DOHH2 (cell line): Measurements from ENCODE around the gene ZNF385B.

Experiments used
- H3F3A ChIP-seq: fragments of 200-600 bp; sonication (generic), shearing (Covaris generic); 2 replicates; pipeline ENCODE4 v1.6.0; 2016; ENCODE audit warnings: antibody characterized with exemption, mild to moderate bottlenecking; ENCODE audit not compliant: control insufficient read depth, insufficient read depth
- H3K27ac ChIP-seq: fragments of 200-600 bp; sonication (generic); 2 replicates; pipeline ENCODE4 v1.5.1; 2014; ENCODE audit warnings: low read depth, mild to moderate bottlenecking, low read length, moderate library complexity
- H3K27me3 ChIP-seq: fragments of 200-600 bp; sonication (generic); 2 replicates; pipeline ENCODE4 v1.6.1; 2014; ENCODE audit warnings: mild to moderate bottlenecking, low read length, mixed read lengths; ENCODE audit not compliant: control insufficient read depth
- H3K36me3 ChIP-seq: fragments of 200-600 bp; sonication (generic); 2 replicates; pipeline ENCODE4 v1.6.1; 2014; ENCODE audit warnings: mild to moderate bottlenecking, low read length, moderate library complexity, mixed read lengths; ENCODE audit not compliant: control insufficient read depth
- H3K4me1 ChIP-seq: fragments of 200-600 bp; sonication (generic); 2 replicates; pipeline ENCODE4 v1.6.1; 2014; ENCODE audit warnings: mild to moderate bottlenecking, low read length, mixed read lengths; ENCODE audit not compliant: control insufficient read depth
- H3K4me2 ChIP-seq: fragments of 200-600 bp; sonication (generic); 2 replicates; pipeline ENCODE4 v1.6.0; 2014; ENCODE audit warnings: mild to moderate bottlenecking, low read length, moderate library complexity
- H3K4me3 ChIP-seq: fragments of 200-600 bp; sonication (generic); 2 replicates; pipeline ENCODE4 v1.5.1; 2014; ENCODE audit warnings: mild to moderate bottlenecking, low read length, mixed read lengths
- H3K79me2 ChIP-seq: fragments of 200-600 bp; sonication (generic); 2 replicates; pipeline ENCODE4 v1.6.1; 2014; ENCODE audit warnings: mild to moderate bottlenecking, low read length, mixed read lengths; ENCODE audit not compliant: control insufficient read depth
- H3K9me2 ChIP-seq: fragments of 200-600 bp; sonication (generic); replicated peaks from 2 replicates; pipeline ENCODE4 v1.6.1; 2014; ENCODE audit warnings: mild to moderate bottlenecking, low read length, mixed read lengths; ENCODE audit not compliant: control insufficient read depth
- H3K9me3 ChIP-seq: fragments of 200-600 bp; sonication (generic); 2 replicates; pipeline ENCODE4 v1.6.1; 2014; ENCODE audit warnings: antibody characterized with exemption, low read length, mixed read lengths; ENCODE audit not compliant: control insufficient read depth, insufficient read depth
- H4K20me1 ChIP-seq: fragments of 200-600 bp; sonication (generic); 2 replicates; pipeline ENCODE4 v1.6.0; 2014; ENCODE audit warnings: low read depth, mild to moderate bottlenecking, antibody characterized with exemption, low read length, moderate library complexity; ENCODE audit not compliant: control insufficient read depth, insufficient read depth
- EZH2phosphoT487 ChIP-seq: fragments of 200-600 bp; sonication (generic); IDR thresholded peaks from 2 replicates; pipeline ENCODE4 v1.6.1; 2017; ENCODE audit warnings: borderline replicate concordance, mild to moderate bottlenecking, antibody characterized with exemption, low read length, moderate library complexity, mixed read lengths
- TF ChIP-seq, protein P1 (sequence below): fragments of 200-600 bp; sonication (generic); IDR thresholded peaks from one replicate; pipeline ENCODE4 v1.5.1; 2014; ENCODE audit warnings: antibody characterized with exemption, mild to moderate bottlenecking, low read depth, low read length; ENCODE audit not compliant: poor library complexity, severe bottlenecking

Gene ZNF385B

DNA sequence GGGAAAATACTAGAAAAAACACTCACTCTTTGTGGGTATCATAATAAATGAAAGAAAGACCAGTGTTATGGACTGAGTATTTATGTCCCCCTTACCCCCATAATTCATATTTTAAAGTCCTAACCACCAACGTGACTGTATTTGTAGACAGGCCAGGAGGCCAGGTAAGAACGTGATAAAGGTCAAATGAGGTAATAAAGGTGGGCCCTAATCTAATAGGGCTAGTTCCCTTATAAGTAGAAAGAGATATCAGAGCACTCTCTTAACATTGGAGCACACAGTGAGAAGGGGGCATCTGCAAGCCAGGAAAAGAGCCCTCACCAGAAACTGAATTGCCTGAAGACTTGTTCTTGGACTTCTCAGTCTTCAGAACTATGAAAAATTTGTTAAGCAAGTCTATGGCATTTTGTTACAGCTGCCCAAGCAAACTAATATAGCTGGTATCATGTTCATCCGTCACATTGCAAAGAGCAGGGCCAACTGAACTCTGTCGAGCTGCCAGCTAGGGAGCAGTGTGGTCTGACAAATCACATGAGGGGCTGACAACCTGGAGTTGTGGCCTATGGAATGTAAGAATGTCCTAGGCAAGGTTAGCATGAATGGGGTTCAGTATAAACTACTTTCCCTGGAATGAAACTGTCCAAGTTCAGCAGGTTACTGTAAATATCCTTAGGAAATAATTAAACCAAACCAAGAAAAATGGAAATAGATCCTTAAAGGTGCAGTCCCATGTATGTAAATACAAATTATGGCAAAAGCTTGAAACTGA lies 280.9 kb downstream of the ZNF385B start:
- no peaks in the 10 kb centered on the region for H3F3A ChIP-seq
- no peaks in the 10 kb centered on the region for H3K4me1 ChIP-seq
- H3K36me3 ChIP-seq = no peaks in the 10 kb centered on the region
- H3K9me2 ChIP-seq = no peaks in the 10 kb centered on the region
- no peaks in the 10 kb centered on the region for H3K79me2 ChIP-seq
- no peaks in the 10 kb centered on the region for H3K27me3 ChIP-seq
- 0 out of 2 replicates have a peak, but pooled peaks cover 5% of the 10 kb centered on the region for H3K9me3 ChIP-seq
- H3K4me2 ChIP-seq = no peak overlapping the region
- no peaks in the 10 kb centered on the region for H4K20me1 ChIP-seq
- TF ChIP-seq EZH2phosphoT487 = no peak
- TF ChIP-seq, protein P1, sequence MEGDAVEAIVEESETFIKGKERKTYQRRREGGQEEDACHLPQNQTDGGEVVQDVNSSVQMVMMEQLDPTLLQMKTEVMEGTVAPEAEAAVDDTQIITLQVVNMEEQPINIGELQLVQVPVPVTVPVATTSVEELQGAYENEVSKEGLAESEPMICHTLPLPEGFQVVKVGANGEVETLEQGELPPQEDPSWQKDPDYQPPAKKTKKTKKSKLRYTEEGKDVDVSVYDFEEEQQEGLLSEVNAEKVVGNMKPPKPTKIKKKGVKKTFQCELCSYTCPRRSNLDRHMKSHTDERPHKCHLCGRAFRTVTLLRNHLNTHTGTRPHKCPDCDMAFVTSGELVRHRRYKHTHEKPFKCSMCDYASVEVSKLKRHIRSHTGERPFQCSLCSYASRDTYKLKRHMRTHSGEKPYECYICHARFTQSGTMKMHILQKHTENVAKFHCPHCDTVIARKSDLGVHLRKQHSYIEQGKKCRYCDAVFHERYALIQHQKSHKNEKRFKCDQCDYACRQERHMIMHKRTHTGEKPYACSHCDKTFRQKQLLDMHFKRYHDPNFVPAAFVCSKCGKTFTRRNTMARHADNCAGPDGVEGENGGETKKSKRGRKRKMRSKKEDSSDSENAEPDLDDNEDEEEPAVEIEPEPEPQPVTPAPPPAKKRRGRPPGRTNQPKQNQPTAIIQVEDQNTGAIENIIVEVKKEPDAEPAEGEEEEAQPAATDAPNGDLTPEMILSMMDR = no peak
- no peak overlapping the region for H3K27ac ChIP-seq
- H3K4me3 ChIP-seq = no peak overlapping the region

DNA sequence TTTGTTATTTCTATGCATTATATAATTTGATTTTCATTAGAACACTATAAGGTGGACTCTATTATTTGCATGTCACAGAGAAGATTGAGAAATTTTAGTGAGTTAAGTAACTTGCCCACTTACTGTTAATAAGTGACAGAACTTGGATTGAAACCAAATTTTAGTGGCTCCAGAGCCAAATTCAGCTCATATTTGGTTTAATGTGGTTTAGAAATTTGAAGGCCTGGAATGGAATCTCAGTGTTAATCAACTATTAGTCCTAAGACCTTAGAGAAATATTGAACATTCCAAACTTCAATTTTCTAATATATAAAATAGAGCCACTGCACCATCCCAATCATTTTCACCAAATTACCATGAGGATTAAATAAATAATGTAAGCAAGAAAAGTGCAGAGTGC lies 281.6 kb downstream of the ZNF385B start:
- Histone ChIP-seq H3K27me3 (no peaks in the 10 kb centered on the region), H3K4me1 (no peaks in the 10 kb centered on the region), H3K4me2 (no peak overlapping the region), H3F3A (no peaks in the 10 kb centered on the region), H4K20me1 (no peaks in the 10 kb centered on the region), H3K36me3 (no peaks in the 10 kb centered on the region), H3K9me3 (0 out of 2 replicates have a peak, but pooled peaks cover 5% of the 10 kb centered on the region), H3K79me2 (no peaks in the 10 kb centered on the region), H3K9me2 (no peaks in the 10 kb centered on the region), H3K27ac (no peak overlapping the region), H3K4me3 (no peak overlapping the region)
- TF ChIP-seq, protein P1 = no peak
- no peak for TF ChIP-seq EZH2phosphoT487

DNA sequence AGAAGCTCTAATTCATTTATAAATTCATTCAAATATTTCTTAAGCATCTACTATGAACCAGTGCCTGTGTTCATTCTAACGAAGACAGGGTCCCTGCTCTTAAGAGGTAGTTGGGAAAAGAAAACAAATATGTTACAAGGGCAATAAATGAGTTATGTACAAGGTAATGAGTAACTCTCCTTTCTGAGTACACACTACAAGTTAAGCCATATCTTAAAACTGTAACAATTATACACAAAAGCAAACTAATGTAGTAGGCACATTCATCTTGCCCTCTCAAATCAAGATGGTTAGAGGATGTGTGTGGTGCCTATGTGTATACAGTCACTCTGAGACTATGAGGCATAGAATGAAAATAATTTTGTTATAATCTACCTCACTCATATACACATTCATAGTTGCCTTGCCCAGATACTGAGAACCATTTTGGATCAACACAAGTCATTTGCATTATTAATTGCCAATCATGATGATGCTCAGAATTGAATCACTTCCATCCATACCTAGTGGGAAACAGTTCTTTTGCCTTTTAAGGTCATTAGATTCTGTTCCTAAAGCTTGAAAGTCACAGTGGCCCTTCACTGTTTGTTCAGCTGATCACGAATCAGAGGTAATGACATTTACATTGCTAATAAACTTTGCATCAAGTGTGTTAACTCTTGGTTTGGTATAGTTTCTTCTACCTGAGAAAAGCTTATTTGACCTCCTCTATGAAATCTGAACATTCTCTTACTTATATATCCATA lies 283.1 kb downstream of the ZNF385B start:
- H4K20me1 ChIP-seq = no peaks in the 10 kb centered on the region
- no peaks in the 10 kb centered on the region for H3K27me3 ChIP-seq
- no peaks in the 10 kb centered on the region for H3K9me2 ChIP-seq
- H3F3A ChIP-seq = no peaks in the 10 kb centered on the region
- H3K36me3 ChIP-seq = no peaks in the 10 kb centered on the region
- TF ChIP-seq EZH2phosphoT487 = no peak
- TF ChIP-seq, protein P1 = no peak
- no peaks in the 10 kb centered on the region for H3K79me2 ChIP-seq
- H3K4me2 ChIP-seq = no peak overlapping the region
- 0 out of 2 replicates have a peak, but pooled peaks cover 5% of the 10 kb centered on the region for H3K9me3 ChIP-seq
- H3K27ac ChIP-seq = no peak overlapping the region
- no peaks in the 10 kb centered on the region for H3K4me1 ChIP-seq
- H3K4me3 ChIP-seq = no peak overlapping the region
